Measurements from ENCODE around the gene KCTD16. TPM values are rescaled to one million over a fixed set of nuclear protein-coding genes. Genes with fewer than 3 reads are reported as not detected.

The KCTD16 gene
- total and polyA plus RNA-seq, 2 donors (not counting 1 experiment from before 2014, with no cell fraction given), result not detected

DNA sequence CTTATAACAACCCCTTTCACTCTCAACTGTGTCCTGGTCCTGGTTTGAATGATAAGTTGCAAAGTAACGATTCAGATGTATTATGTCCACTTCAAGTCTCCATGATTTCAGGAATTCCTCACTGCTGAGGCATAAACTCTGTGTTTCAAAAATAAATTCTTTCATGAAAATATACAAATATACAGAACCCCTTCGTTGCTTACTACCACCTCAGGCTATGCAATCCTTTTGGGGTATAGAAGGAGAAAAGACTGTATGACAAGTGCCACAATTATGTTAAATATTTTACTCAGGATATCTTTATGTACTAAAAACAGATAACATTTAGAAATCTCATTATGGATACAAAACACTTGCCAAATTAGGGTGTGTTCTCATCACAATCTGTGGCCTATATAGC, 190.7 kb downstream of the KCTD16 start:
- no peak for TF ChIP-seq EZH2 (IDR thresholded peaks at IDR 0.05; ENCODE audit: borderline replicate concordance, insufficient read depth, low read depth, low read length, poor library complexity, severe bottlenecking)
- Histone ChIP-seq H3K27ac (ENCODE audit: low read length in 2 of 2) (no peak overlapping the region), H3K79me2 (ENCODE audit: control insufficient read depth, insufficient read depth, low read length) (no peaks in the 10 kb centered on the region), H3K4me1 (ENCODE audit: control insufficient read depth in 2 of 2, insufficient read depth in 2 of 2, low read length in 2 of 2) (no peaks in the 10 kb centered on the region), H3K4me3 (ENCODE audit: control extremely low read depth in 1 of 5, extremely low read depth in 1 of 5, insufficient read depth in 1 of 5, low read depth in 2 of 5, low read length in 4 of 5) (no peak overlapping the region), H3K27me3 (replicated peaks in 1 of 4; ENCODE audit: control extremely low read depth in 1 of 4, control insufficient read depth in 3 of 4, insufficient read depth in 4 of 4, low read length in 3 of 4) (no peaks in the 10 kb centered on the region), H4K20me1 (ENCODE audit: control insufficient read depth, insufficient read depth, low read length, poor library complexity, severe bottlenecking) (no peaks in the 10 kb centered on the region), H3K9me3 (ENCODE audit: control extremely low read depth in 1 of 3, control insufficient read depth in 2 of 3, insufficient read depth in 1 of 3, low read length in 2 of 3) (peaks cover 0 to 3% (median 0%) of the 10 kb centered on the region in 3 donors), H3K9ac (ENCODE audit: low read length) (no peak overlapping the region), H2AFZ (ENCODE audit: insufficient read depth, low read depth, low read length, poor library complexity, severe bottlenecking) (no peak overlapping the region), H3K36me3 (replicated peaks in 1 of 2; ENCODE audit: control extremely low read depth in 1 of 2, control insufficient read depth in 1 of 2, extremely low read depth in 1 of 2, insufficient read depth in 2 of 2, low read length in 1 of 2) (no peaks in the 10 kb centered on the region), H3K4me2 (replicated peaks; ENCODE audit: low read depth, low read length, poor library complexity, severe bottlenecking) (no peak overlapping the region)
- WGBS (ENCODE audit: insufficient coverage), result no CpG with 5 or more reads among the region's 2 CpGs
- Mint-ChIP-seq H3K27ac (no peak overlapping the region), H3K4me3 (no peak overlapping the region), H3K27me3 (no peaks in the 10 kb centered on the region), H3K9me3 (ENCODE audit: insufficient read depth) (peaks cover 5% of the 10 kb centered on the region), H3K4me1 (no peaks in the 10 kb centered on the region)
- intact Hi-C loops (cut with micrococcal nuclease), result no loop called here
- ATAC-seq (ENCODE audit: low read depth) (no peak), DNase-seq (no peak)
- ChIA-PET POLR2A (no interaction called here), CTCF (no interaction called here)

- Mint-ChIP-seq H3K4me1 (peaks cover 2% of the 10 kb centered on the region), H3K27me3 (no peaks in the 10 kb centered on the region), H3K4me3 (no peak overlapping the region), H3K27ac (no peak overlapping the region), H3K9me3 (ENCODE audit: insufficient read depth) (peaks cover 5% of the 10 kb centered on the region)
- no peak for ATAC-seq (ENCODE audit: low read depth)
- no peaks in the 10 kb centered on the region for H3K79me2 ChIP-seq (ENCODE audit: control insufficient read depth, insufficient read depth, low read length)
- no peak overlapping the region for H3K27ac ChIP-seq (ENCODE audit: low read length in 2 of 2)
- H3K9me3 ChIP-seq (ENCODE audit: control extremely low read depth in 1 of 3, control insufficient read depth in 2 of 3, insufficient read depth in 1 of 3, low read length in 2 of 3), result no peaks in the 10 kb centered on the region
- no peaks in the 10 kb centered on the region for H3K36me3 ChIP-seq (replicated peaks in 1 of 2; ENCODE audit: control extremely low read depth in 1 of 2, control insufficient read depth in 1 of 2, extremely low read depth in 1 of 2, insufficient read depth in 2 of 2, low read length in 1 of 2)
- H3K4me3 ChIP-seq (ENCODE audit: control extremely low read depth in 1 of 5, extremely low read depth in 1 of 5, insufficient read depth in 1 of 5, low read depth in 2 of 5, low read length in 4 of 5), result no peak overlapping the region
- H3K4me1 ChIP-seq (ENCODE audit: control insufficient read depth in 2 of 2, insufficient read depth in 2 of 2, low read length in 2 of 2), result no peaks in the 10 kb centered on the region
- CTCF ChIA-PET, result no interaction called here
- no peak for TF ChIP-seq EZH2 (IDR thresholded peaks at IDR 0.05; ENCODE audit: borderline replicate concordance, insufficient read depth, low read depth, low read length, poor library complexity, severe bottlenecking)
- TF ChIP-seq CTCF (IDR thresholded peaks at IDR 0.05), result no peak
- H2AFZ ChIP-seq (ENCODE audit: insufficient read depth, low read depth, low read length, poor library complexity, severe bottlenecking), result no peak overlapping the region
- no peaks in the 10 kb centered on the region for H3K27me3 ChIP-seq (replicated peaks in 1 of 4; ENCODE audit: control extremely low read depth in 1 of 4, control insufficient read depth in 3 of 4, insufficient read depth in 4 of 4, low read length in 3 of 4)
- no peaks in the 10 kb centered on the region for H4K20me1 ChIP-seq (ENCODE audit: control insufficient read depth, insufficient read depth, low read length, poor library complexity, severe bottlenecking)
- no peak overlapping the region for H3K4me2 ChIP-seq (replicated peaks; ENCODE audit: low read depth, low read length, poor library complexity, severe bottlenecking)
- POLR2A ChIA-PET, result no interaction called here
- no peak for DNase-seq
- intact Hi-C loops (cut with micrococcal nuclease), result no loop called here
- H3K9ac ChIP-seq (ENCODE audit: low read length), result no peak overlapping the region
Observed at GRCh38 chr5:144365885-144366284, 195.2 kb downstream of the KCTD16 start.
